Measurements from ENCODE around the gene NTM.

- no peak for TF ChIP-seq CTCF (IDR thresholded peaks at IDR 0.05; ENCODE audit: low read depth, low read length, poor library complexity, severe bottlenecking)
- TF ChIP-seq EZH2phosphoT487 (IDR thresholded peaks at IDR 0.05; ENCODE audit: borderline replicate concordance, low read length) = no peak
Measured at GRCh38 chr11:131864228-131864627, 493.8 kb downstream of the NTM start.
